ENCODE results near the gene PCDHGA4. TPM values are rescaled to one million over a fixed set of nuclear protein-coding genes. Genes with fewer than 3 reads are reported as not detected.
A peak's percentile ranks its signal among the peaks of the same experiment; 100 is the strongest.
"Not testable (repeated sequence)": the region's sequence is repeated elsewhere in the genome, so short reads cannot be mapped to it uniquely, and the experiment has no call there.

Gene PCDHGA4
- total RNA-seq, 1 donor from 2014 or later: 8.4 TPM

DNA sequence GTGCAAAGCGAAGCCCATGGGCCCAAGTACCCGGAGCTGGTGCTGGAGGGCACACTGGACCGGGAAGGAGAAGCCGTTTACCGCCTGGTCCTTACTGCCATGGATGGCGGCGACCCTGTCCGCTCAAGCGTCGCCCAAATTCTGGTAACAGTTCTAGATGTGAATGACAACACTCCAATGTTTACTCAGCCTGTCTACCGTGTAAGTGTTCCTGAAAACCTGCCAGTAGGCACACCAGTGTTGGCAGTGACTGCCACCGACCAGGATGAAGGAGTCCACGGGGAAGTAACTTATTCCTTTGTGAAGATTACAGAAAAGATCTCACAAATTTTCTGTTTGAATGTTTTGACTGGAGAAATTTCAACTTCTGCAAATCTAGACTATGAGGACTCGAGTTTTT lies 19.8 kb downstream of the PCDHGA4 start:
- ATAC-seq: peak; percentile 62
- intact Hi-C loops (cut with micrococcal nuclease): no loop called here
- DNase-seq: peak; percentile 35

DNA sequence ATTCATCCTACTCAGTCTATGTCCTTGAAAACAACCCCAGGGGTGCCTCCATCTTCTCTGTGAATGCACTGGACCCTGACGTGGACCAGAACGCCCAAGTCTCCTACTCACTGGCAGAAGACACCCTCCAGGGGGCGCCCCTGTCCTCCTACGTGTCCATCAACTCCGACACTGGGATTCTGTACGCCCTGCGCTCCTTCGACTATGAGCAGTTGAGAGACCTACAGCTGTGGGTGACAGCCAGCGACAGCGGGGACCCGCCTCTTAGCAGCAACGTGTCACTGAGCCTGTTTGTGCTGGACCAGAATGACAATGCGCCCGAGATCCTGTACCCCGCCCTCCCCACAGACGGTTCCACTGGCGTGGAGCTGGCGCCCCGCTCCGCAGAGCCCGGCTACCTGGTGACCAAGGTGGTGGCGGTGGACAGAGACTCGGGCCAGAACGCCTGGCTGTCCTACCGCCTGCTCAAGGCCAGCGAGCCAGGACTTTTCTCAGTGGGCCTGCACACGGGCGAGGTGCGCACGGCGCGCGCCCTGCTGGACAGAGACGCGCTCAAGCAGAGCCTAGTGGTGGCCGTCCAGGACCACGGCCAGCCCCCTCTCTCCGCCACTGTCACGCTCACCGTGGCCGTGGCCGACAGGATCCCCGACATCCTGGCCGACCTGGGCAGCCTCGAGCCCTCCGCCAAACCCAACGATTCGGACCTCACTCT lies 20.8 kb downstream of the PCDHGA4 start:
- intact Hi-C loops (cut with micrococcal nuclease); ATAC-seq; DNase-seq: not testable (repeated sequence)

DNA sequence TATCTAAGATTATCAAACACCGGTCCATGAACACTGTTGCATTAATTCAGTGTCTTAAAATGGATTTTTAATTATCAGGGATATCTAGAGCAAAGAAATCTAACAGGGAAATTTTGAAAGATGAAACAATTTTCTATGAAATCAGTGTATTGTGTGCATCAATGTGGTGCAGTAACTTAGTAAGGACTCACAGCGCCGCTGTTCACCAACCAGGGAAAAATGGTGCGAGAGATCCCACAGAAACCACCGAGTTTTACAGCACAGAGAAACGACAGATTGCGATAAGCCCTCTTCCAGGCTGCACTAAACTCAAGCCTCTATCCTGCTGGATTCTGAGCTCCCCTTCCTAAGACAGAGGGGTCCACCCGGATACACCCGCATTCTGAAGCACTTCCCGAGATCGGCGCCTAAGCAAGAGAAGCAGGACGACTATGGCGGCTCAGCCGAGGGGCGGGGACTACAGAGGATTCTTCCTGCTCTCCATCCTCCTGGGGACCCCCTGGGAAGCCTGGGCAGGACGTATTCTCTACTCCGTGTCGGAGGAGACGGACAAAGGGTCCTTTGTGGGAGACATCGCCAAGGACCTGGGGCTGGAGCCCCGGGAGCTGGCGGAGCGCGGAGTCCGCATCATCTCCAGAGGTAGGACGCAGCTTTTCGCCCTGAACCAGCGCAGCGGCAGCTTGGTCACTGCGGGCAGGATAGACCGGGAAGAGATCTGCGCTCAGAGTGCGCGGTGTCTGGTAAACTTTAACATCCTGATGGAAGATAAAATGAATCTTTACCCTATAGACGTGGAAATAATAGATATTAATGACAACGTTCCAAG lies 27.9 kb downstream of the PCDHGA4 start, which contains the start of gene PCDHGA7:
PCDHGA7 (plus strand) TSS at position 274 of the 826 bp plus-strand sequence; CDS start at position 432, 158 bp downstream.
- ATAC-seq: peak; percentile 39
- intact Hi-C loops (cut with micrococcal nuclease): no loop called here
- DNase-seq: no peak

DNA sequence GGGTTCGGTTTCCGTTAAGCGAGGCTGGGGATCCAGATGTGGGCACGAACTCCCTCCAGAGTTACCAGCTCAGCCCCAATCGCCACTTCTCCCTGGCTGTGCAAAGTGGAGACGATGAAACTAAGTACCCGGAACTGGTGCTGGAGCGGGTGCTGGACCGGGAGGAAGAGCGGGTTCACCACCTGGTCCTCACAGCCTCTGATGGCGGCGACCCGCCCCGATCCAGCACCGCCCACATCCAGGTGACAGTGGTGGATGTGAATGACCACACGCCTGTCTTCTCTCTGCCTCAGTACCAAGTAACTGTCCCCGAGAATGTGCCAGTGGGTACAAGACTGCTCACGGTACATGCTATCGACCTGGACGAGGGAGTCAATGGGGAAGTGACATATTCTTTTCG lies 28.5 kb downstream of the PCDHGA4 start:
- intact Hi-C loops (cut with micrococcal nuclease): no loop called here

DNA sequence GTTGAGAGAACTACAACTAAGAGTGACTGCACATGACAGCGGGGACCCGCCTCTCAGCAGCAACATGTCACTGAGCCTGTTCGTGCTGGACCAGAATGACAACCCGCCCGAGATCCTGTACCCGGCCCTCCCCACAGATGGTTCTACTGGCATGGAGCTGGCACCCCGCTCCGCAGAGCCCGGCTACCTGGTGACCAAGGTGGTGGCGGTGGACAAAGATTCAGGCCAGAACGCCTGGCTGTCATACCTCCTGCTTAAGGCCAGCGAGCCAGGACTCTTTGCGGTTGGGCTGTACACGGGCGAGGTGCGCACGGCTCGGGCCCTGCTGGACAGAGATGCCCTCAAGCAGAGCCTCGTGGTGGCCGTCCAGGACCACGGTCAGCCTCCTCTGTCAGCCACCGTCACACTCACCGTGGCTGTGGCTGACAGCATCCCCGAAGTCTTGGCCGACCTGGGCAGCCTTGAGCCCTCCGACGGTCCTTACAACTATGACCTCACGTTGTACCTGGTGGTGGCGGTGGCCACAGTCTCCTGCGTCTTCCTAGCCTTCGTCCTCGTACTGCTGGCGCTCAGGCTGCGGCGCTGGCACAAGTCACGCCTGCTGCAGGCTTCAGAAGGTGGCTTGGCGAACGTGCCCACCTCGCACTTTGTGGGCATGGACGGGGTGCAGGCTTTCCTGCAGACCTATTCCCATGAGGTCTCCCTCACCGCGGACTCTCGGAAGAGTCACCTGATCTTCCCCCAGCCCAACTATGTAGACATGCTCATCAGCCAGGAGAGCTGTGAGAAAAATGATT lies 29.8 kb downstream of the PCDHGA4 start:
- intact Hi-C loops (cut with micrococcal nuclease): no loop called here
- ATAC-seq: no peak

More for the DNA sequence above, 28.5 kb downstream of the PCDHGA4 start:
- ATAC-seq (no peak), DNase-seq (no peak)

DNA sequence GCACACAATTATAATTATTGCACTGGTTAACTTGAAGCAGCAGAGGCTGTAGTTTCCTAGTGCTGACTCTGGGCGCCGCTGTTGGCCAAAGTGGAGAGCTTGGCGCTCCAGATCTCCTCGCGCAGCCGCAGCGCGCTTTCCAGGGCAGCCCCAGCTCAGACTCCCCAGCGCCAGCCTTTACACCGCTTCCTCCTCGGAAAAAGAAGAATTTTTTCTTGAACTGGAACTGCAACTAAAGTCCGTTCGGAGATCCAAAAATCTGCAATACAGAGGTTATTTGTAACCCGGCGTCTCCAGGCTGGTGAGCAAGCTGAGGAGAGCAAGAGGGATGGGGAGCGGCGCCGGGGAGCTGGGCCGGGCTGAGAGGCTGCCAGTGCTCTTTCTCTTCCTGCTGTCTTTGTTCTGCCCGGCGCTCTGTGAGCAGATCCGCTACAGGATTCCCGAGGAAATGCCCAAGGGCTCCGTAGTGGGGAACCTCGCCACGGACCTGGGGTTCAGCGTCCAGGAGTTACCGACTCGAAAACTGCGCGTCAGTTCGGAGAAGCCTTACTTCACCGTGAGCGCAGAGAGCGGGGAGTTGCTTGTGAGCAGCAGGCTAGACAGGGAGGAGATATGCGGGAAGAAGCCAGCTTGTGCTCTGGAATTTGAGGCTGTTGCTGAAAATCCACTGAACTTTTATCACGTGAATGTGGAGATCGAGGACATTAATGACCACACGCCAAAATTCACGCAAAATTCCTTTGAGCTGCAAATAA lies 32.9 kb downstream of the PCDHGA4 start, which contains the start of gene PCDHGB4:
PCDHGB4 (plus strand) TSS at position 142 of the 755 bp plus-strand sequence; CDS start at position 329, 187 bp downstream.
- DNase-seq (peak; percentile 67), ATAC-seq (peak; percentile 92)
- intact Hi-C loops (cut with micrococcal nuclease): not testable (repeated sequence)

More for the DNA sequence above, 29.8 kb downstream of the PCDHGA4 start:
- DNase-seq: no peak

DNA sequence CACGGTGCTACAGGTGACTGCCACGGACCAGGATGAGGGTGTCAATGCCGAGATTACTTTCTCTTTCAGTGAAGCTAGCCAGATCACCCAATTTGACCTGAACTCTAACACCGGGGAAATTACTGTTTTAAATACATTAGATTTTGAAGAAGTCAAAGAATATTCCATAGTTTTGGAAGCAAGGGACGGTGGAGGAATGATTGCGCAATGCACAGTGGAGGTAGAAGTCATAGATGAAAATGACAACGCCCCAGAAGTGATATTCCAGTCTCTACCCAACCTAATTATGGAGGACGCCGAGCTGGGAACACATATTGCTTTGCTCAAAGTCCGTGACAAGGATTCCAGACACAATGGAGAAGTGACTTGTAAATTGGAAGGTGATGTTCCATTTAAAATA lies 33.8 kb downstream of the PCDHGA4 start:
- ATAC-seq (no peak), DNase-seq (no peak)
- intact Hi-C loops (cut with micrococcal nuclease): no loop called here

DNA sequence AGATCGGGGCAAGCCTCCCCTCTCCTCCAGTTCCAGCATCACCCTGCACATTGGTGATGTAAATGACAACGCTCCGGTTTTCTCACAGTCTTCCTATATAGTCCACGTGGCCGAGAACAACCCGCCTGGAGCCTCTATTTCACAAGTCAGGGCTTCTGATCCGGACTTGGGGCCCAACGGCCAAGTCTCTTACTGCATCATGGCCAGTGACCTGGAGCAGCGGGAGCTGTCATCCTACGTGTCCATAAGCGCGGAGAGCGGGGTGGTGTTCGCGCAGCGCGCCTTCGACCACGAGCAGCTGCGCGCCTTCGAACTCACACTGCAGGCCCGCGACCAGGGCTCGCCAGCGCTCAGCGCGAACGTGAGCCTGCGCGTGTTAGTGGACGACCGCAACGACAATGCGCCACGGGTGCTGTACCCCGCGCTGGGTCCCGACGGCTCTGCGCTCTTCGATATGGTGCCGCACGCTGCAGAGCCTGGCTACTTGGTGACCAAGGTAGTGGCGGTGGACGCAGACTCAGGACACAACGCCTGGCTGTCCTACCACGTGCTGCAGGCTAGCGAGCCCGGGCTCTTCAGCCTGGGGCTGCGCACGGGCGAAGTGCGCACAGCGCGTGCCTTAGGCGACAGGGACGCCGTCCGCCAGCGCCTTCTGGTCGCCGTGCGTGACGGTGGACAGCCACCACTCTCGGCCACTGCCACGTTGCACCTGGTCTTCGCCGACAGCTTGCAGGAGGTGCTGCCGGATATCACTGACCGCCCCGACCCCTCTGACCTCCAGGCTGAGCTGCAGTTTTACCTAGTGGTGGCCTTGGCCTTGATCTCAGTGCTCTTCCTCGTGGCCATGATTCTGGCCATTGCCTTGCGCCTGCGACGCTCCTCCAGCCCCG lies 34.6 kb downstream of the PCDHGA4 start:
- intact Hi-C loops (cut with micrococcal nuclease): no loop called here

DNA sequence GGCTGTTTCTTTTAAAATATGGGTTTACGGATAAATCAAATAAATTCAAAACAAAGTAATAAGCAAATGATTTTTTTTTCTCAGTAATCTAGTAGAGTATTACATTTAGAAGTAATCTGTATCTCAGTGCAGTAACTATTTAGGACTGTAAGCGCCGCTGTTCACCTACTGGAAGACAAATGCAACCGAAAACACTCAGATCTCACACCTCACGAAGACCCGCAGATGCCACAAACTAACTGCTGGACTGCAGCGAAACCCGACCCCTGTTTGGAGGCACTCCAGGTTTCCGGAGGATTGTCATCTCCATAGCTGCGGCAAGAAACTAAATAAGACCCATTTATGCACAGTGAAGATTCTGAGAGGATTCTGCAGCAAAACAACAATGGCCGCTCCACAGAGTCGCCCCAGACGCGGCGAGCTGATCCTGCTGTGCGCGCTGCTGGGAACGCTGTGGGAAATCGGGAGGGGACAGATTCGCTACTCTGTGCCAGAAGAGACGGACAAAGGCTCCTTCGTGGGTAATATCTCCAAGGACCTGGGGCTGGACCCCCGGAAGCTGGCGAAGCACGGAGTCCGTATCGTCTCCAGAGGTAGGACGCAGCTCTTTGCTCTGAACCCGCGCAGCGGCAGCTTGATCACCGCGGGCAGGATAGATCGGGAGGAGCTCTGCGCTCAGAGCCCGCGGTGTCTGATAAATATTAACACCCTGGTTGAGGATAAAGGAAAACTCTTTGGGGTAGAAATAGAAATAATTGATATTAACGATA lies 37.8 kb downstream of the PCDHGA4 start, which contains the start of gene PCDHGA8:
PCDHGA8 (plus strand) TSS at position 205 of the 770 bp plus-strand sequence; CDS start at position 386, 181 bp downstream.
- ATAC-seq: no peak
- intact Hi-C loops (cut with micrococcal nuclease): no loop called here
- no peak for DNase-seq

More for the DNA sequence above, 34.6 kb downstream of the PCDHGA4 start:
- DNase-seq (no peak), ATAC-seq (no peak)

DNA sequence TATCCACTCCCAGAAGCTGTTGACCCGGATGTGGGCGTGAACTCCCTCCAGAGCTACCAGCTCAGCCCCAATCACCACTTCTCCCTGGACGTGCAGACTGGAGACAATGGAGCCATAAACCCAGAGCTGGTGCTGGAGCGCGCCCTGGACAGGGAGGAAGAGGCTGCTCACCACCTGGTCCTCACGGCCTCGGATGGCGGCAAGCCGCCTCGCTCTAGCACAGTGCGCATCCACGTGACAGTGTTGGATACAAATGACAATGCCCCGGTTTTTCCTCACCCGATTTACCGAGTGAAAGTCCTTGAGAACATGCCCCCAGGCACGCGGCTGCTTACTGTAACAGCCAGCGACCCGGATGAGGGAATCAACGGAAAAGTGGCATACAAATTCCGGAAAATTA lies 38.4 kb downstream of the PCDHGA4 start:
- intact Hi-C loops (cut with micrococcal nuclease): no loop called here
- no peak for ATAC-seq
- DNase-seq: no peak

DNA sequence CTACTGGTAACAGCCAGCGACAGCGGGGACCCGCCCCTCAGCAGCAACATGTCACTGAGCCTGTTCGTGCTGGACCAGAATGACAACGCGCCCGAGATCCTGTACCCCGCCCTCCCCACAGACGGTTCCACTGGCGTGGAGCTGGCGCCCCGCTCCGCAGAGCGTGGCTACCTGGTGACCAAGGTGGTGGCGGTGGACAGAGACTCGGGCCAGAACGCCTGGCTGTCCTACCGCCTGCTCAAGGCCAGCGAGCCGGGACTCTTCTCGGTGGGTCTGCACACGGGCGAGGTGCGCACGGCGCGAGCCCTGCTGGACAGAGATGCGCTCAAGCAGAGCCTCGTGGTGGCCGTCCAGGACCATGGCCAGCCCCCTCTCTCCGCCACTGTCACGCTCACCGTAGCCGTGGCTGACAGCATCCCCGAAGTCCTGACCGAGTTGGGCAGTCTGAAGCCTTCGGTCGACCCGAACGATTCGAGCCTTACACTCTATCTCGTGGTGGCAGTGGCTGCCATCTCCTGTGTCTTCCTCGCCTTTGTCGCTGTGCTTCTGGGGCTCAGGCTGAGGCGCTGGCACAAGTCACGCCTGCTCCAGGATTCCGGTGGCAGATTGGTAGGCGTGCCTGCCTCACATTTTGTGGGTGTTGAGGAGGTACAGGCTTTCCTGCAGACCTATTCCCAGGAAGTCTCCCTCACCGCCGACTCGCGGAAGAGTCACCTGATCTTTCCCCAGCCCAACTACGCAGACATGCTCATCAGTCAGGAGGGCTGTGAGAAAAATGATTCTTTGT lies 39.8 kb downstream of the PCDHGA4 start:
- DNase-seq; ATAC-seq; intact Hi-C loops (cut with micrococcal nuclease): not testable (repeated sequence)

DNA sequence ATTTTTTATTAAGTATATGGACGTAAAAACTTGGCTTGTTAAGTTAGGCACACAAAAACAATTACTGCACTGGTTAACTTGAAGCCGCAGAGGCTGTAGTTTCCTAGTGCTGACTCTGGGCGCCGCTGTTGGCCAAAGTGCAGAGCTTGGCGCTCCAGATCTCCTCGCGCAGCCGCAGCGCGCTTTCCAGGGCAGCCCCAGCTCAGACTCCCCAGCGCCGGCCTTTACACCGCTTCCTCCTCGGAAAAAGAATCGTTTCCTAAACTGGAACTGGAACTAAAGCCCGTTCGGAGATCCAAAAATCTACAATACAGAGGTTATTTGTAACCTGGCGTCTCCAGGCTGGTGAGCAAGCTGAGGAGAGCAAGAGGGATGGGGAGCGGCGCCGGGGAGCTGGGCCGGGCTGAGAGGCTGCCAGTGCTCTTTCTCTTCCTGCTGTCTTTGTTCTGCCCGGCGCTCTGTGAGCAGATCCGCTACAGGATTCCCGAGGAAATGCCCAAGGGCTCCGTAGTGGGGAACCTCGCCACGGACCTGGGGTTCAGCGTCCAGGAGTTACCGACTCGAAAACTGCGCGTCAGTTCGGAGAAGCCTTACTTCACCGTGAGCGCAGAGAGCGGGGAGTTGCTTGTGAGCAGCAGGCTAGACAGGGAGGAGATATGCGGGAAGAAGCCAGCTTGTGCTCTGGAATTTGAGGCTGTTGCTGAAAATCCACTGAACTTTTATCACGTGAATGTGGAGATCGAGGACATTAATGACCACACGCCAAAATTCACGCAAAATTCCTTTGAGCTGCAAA lies 43.1 kb downstream of the PCDHGA4 start, which contains the start of gene PCDHGB5:
PCDHGB5 (plus strand) TSS at position 192 of the 796 bp plus-strand sequence; CDS start at position 373, 181 bp downstream.
- peak; percentile 96 for ATAC-seq
- intact Hi-C loops (cut with micrococcal nuclease): not testable (repeated sequence)
- DNase-seq: peak; percentile 68

DNA sequence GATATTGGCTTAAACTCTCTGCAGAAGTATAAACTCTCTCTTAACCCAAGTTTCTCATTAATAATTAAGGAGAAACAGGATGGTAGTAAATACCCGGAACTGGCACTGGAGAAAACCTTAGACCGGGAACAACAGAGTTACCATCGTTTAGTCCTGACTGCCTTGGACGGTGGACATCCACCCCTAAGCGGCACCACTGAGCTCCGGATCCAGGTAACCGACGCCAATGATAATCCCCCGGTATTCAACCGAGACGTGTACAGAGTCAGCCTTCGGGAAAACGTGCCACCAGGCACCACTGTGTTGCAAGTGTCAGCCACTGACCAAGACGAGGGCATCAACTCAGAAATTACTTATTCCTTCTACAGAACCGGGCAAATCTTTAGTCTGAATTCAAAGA lies 43.8 kb downstream of the PCDHGA4 start:
- intact Hi-C loops (cut with micrococcal nuclease): no loop called here
- ATAC-seq (peak; percentile 43), DNase-seq (no peak)

DNA sequence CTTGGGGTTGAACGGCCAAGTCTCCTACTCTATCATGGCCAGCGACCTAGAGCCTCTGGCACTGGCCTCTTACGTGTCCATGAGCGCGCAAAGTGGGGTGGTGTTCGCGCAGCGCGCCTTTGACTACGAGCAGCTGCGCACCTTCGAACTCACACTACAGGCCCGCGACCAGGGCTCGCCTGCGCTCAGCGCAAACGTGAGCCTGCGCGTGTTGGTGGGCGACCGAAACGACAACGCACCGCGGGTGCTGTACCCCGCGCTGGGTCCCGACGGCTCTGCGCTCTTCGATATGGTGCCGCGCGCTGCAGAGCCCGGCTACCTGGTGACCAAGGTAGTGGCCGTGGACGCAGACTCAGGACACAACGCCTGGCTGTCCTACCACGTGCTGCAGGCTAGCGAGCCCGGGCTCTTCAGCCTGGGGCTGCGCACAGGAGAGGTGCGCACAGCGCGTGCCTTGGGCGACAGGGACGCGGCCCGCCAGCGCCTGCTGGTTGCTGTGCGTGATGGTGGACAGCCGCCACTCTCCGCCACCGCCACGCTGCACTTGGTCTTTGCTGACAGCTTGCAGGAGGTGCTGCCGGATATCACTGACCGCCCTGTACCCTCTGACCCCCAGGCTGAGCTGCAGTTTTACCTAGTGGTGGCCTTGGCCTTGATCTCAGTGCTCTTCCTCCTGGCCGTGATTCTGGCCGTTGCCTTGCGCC lies 44.9 kb downstream of the PCDHGA4 start:
- DNase-seq (no peak), ATAC-seq (no peak)
- intact Hi-C loops (cut with micrococcal nuclease): loop anchor here (10.0 kb wide), 1 partner anchor 165 kb away; no protein-coding TSS in a partner anchor

Measured in left ventricle myocardium superior (tissue), 1 donor.